ENCODE results near the gene GDI1. TPM values are rescaled to one million over a fixed set of nuclear protein-coding genes. Genes with fewer than 3 reads are reported as not detected.
A peak's percentile ranks its signal among the peaks of the same experiment; 100 is the strongest.

The GDI1 gene
- total RNA-seq, 1 donor from 2014 or later = 67.4 TPM

DNA sequence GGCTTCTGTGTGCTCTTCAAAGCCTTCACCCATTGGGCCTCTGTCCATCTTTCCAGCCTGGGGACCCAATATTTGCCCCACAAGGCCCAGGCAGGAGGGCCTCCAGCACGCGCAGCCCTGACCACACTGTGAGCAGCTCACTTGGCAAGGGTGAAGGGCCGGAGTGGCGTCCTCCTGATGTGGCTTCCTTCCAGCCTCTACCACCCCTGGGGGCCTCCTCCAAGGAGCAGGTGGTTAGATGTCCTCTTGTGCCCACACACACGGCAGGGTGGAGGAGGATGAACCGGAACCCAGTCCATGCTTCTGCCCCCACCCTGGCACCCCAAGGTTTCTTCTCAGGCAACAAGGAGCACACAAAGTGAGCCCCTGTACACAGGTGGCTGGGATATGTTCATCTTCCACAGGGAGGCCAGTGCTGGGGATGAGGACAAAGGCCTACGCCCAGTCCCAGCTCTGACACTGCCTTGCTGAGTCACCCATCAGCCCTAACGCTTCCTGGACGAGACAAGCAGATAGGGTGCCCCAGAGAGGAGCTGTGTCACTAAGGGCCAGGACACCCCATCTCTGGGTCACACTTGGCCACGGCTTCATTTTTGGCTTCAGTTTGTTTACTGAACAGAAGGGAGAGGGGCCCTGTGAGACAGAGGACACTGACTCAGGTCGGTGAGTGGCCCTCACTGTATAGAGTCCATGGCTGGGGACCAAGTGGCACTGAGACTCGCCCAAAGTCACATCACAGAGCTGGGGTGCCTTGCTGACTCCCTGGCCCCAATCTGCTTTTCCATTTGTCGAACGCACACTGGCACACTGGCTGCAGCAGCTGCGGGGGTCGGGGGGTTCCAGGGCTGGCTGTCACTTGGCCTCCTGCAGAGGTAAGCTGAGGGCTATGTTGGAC, 47.5 kb downstream of the GDI1 start:
- Histone ChIP-seq H3K4me1 (peaks cover 0 to 11% of the 10 kb centered on the region in 2 donors), H3K27me3 (no peaks in the 10 kb centered on the region), H3K9me3 (no peaks in the 10 kb centered on the region), H3K27ac (no peak overlapping the region), H3K36me3 (peaks cover 0 to 6% of the 10 kb centered on the region in 2 donors), H3K4me3 (no peak overlapping the region)
- intact Hi-C loops (cut with DNase I) = loop anchor here (5.0 kb wide), 1 partner anchor 48 kb away; no protein-coding TSS in a partner anchor
- DNase-seq (ENCODE audit: low spot score in 2 of 2) = no peak
- no peak for TF ChIP-seq CTCF (IDR thresholded peaks at IDR 0.05)

DNA sequence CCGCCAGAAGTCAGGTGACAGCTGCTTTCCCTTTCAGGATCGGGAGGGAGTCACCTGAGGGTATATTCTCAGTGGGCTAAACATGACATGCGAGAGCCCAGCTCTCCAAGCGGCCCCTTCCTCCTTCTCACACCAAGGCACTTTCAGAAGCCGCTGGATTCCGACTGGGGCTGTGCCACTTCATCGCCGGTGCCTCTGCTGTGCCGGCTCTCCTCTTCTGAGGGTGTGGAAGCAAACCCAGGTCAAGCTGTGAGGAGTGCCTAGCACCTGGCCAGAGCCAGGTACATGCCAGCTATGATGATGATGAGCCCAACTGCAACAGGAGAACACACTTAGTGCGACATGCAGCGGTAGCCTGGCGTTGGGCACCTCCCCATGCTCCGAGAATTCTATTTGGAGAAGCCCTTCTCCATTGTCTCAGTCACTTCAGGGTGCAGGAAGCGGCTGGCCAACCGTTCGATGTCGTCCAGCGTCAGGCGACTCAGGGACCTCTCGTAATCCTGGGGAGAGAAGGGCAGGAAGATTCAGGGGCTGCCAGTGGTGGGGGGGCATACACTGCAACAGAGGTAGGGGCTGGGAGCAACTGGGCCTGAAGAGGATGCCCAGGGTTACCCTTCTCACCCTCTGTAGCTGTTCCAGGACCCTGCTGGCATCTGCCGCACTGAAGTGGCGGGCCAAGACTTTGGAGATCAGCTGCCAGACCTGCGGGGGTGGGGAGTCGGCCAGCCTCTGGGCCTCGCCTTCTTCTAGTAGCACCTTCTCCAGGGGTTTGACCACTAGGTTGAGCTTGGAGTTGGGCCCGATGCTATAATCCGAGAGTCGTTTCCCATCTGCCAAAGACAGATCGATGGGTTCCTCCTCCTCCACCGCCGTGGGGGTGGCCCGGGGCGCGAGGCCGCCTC, 48.4 kb downstream of the GDI1 start:
- H3K4me1 ChIP-seq = peaks cover 0 to 11% of the 10 kb centered on the region in 2 donors
- peaks cover 0 to 6% of the 10 kb centered on the region in 2 donors for H3K36me3 ChIP-seq
- TF ChIP-seq CTCF (IDR thresholded peaks at IDR 0.05) = no peak
- H3K9me3 ChIP-seq = no peaks in the 10 kb centered on the region
- no peaks in the 10 kb centered on the region for H3K27me3 ChIP-seq
- peak overlapping the region; percentile 64 to 81 for H3K4me3 ChIP-seq
- DNase-seq (ENCODE audit: low spot score in 2 of 2) = no peak
- peak overlapping the region; percentile 64 to 67 for H3K27ac ChIP-seq
- intact Hi-C loops (cut with DNase I) = loop anchor here (2.0 to 5.0 kb wide), 2 partner anchors 47 to 49 kb away; partner anchors contain the start of gene GDI1

GRCh38 chrX:154486052-154486395, 49.1 kb downstream of the GDI1 start:
- H3K4me3 ChIP-seq = peak overlapping the region; percentile 64 to 81
- H3K9me3 ChIP-seq = no peaks in the 10 kb centered on the region
- H3K27ac ChIP-seq = peak overlapping the region; percentile 64 to 67
- H3K4me1 ChIP-seq = peaks cover 0 to 11% of the 10 kb centered on the region in 2 donors
- intact Hi-C loops (cut with DNase I) = loop anchor here (2.0 to 5.0 kb wide), 2 partner anchors 46 to 49 kb away; partner anchors contain the start of gene GDI1
- TF ChIP-seq CTCF (IDR thresholded peaks at IDR 0.05) = no peak
- DNase-seq (ENCODE audit: low spot score in 2 of 2) = no peak
- H3K27me3 ChIP-seq = no peaks in the 10 kb centered on the region
- H3K36me3 ChIP-seq = peaks cover 0 to 6% of the 10 kb centered on the region in 2 donors

DNA sequence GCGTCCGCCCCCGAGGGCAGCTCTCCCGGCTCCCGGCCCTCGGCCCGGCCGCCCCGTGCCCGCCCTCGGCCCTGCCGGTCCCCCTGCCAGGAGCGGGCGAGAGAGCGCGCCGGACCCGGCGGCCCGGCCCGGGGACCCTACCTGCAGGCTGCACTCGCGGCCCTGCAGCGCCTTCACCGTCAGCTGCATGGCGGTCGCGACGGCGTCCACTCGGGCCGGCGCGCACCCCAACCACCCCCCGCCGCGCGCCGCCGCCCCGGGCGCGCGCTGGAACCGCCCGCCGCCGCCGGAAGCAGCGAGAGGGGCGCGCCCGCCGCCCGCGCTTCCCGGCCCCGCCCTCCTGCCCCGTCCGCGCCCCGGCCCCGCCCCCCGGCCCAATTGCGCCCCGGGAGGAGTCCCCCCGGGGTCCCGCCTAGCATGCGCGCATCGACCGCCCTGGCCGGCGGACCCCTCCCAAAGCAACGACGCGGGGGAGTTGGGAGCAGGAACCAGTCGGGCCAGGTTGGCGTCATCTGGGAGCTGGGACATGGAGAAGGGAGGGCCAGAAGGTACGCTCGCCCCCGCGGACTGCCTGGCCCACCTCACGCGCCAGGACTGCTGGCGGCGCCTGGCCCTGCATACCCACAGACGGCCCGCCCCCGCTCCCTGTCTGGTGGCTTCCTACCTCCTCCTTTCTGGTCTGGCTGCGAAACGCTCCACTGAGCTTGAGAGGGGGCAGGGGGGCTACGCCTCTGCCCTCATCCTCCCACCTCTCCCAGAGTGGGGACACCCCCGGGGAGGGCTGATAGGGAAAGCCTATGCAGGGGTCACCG, 49.6 kb downstream of the GDI1 start, which contains the start of gene UBL4A:
UBL4A (minus strand) TSS at position 220 of the 812 bp plus-strand sequence; CDS start at position 189, 31 bp downstream.
- TF ChIP-seq CTCF (IDR thresholded peaks at IDR 0.05) = no peak
- Histone ChIP-seq H3K9me3 (no peaks in the 10 kb centered on the region), H3K36me3 (peaks cover 0 to 6% of the 10 kb centered on the region in 2 donors), H3K4me3 (peak within 1 kb of the TSS; percentile 64 to 81), H3K27ac (peak within 1 kb of the TSS; percentile 78 to 81), H3K27me3 (no peaks in the 10 kb centered on the region), H3K4me1 (peaks cover 0 to 11% of the 10 kb centered on the region in 2 donors)
- DNase-seq (ENCODE audit: low spot score in 2 of 2) = peak in 1 of 2 donors; percentile 79
- intact Hi-C loops (cut with DNase I) = loop anchor here (2.0 to 5.0 kb wide), 2 partner anchors 46 to 50 kb away; partner anchors contain the start of gene GDI1

Data from ascending aorta (tissue), 2 donors.